OCI-LY7 (cell line): Measurements from ENCODE around the gene RAMP1.

Experiments
- CTCF ChIP-seq: fragments of 200-600 bp; sonication (generic); conservative IDR thresholded peaks from 2 replicates; pipeline ENCODE4 v1.5.1; 2014; ENCODE audit warnings: mild to moderate bottlenecking, antibody characterized with exemption, low read length, moderate library complexity, mixed read lengths
- EZH2phosphoT487 ChIP-seq: fragments of 200-600 bp; sonication (generic); IDR thresholded peaks from 2 replicates; pipeline ENCODE4 v1.6.1; 2018; ENCODE audit warnings: low read depth, borderline replicate concordance, mild to moderate bottlenecking, mixed run types, antibody characterized with exemption, low read length, moderate library complexity, mixed read lengths

DNA sequence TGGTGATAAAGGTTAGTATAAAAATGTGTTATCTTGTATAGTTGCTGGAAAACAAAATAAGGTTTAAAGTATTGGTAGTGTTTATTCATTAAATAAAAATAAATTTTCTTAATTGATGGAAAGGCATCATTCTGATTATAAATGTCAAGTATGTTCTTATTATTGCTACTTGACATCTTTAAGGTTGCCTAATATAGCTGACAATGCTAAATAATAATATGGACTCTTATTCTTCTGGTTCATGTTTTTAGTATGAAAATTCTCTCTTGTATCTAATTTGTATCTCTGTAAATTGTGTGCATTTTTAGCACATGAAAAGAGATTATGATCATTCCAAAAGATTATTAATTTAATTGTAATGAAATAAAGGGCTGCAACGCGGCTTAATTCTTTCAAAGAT, 35.9 kb upstream of the RAMP1 start:
- no peak for TF ChIP-seq CTCF
- no peak for TF ChIP-seq EZH2phosphoT487
